Measurements from ENCODE around the gene FBXL19. TPM values are rescaled to one million over a fixed set of nuclear protein-coding genes. Genes with fewer than 3 reads are reported as not detected.

Gene FBXL19
- total and polyA plus RNA-seq, 2 of the 13 experiments (the other 11 are each of a cell fraction or from before 2014, with no cell fraction given), result 6.0 to 13.7 TPM

DNA sequence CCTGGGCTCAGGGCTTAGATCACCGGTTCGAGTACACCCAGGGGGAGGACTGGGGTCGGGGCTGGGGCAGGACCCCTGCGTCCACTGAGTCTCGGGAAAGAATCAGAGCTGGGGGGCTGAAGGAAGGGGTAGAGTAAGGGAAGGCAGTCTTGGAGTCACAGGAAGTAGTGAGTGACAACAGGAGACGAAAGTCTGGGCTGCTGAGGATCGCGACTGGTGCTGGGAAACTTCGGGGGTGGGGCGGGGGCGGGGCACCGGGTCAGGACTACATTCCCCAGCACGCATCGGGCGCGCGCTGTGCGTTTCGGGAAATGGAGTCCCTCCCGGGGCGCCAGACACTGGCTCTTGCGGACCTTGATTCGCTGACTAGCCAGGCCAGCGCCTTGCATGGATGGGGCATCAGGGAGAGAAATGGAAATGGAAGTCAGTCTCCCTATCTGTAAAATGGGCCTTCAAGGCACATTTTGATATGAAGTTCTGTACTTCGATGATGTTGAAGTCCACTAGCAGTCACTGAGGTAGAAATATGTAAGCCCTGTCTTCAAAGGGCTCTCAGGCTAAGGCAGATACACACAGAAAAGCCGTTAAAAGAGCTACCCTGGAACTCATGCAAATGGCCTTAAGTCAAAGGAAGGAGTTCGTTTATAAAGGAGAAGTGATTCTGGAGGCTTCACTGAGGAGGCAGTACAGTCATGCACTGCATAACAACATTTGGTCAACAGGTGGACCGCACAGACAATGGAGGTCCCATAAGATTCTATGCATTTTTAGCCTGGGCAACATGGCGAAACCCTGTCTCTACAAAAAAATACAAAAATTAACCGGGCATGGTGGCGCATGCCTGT lies 26.3 kb upstream of the FBXL19 start (continued):
- TF ChIP-seq ZMYM3 (CRISPR knock-in tag; IDR thresholded peaks at IDR 0.05) (peak; percentile 96), SNAI1 (CRISPR knock-in tag; IDR thresholded peaks at IDR 0.05; ENCODE audit: borderline replicate concordance) (no peak), ZNF17 (CRISPR knock-in tag; IDR thresholded peaks at IDR 0.05) (no peak), HNRNPL (IDR thresholded peaks at IDR 0.05; ENCODE audit: low read depth, low read length) (no peak), HOXD1 (CRISPR knock-in tag; IDR thresholded peaks at IDR 0.05) (no peak), FOXM1 (CRISPR knock-in tag; IDR thresholded peaks at IDR 0.05) (no peak), ZBTB25 (CRISPR knock-in tag; IDR thresholded peaks at IDR 0.05) (no peak), SNAPC5 (CRISPR knock-in tag; IDR thresholded peaks at IDR 0.05; ENCODE audit: borderline replicate concordance) (no peak), GLI4 (CRISPR knock-in tag; IDR thresholded peaks at IDR 0.05; ENCODE audit: borderline replicate concordance) (no peak), CHD2 (IDR thresholded peaks at IDR 0.05; ENCODE audit: low read depth, low read length) (no peak; the same call in 1 of the 2 replicates), ZNF549 (CRISPR knock-in tag; IDR thresholded peaks at IDR 0.05) (no peak), ZNF3 (CRISPR knock-in tag; IDR thresholded peaks at IDR 0.05) (no peak), SIX1 (CRISPR knock-in tag; IDR thresholded peaks at IDR 0.05; ENCODE audit: borderline replicate concordance) (no peak), CSRNP1 (CRISPR knock-in tag; IDR thresholded peaks at IDR 0.05) (no peak), ZNF878 (CRISPR knock-in tag; IDR thresholded peaks at IDR 0.05) (no peak)
- TF ChIP-seq, protein P1, sequence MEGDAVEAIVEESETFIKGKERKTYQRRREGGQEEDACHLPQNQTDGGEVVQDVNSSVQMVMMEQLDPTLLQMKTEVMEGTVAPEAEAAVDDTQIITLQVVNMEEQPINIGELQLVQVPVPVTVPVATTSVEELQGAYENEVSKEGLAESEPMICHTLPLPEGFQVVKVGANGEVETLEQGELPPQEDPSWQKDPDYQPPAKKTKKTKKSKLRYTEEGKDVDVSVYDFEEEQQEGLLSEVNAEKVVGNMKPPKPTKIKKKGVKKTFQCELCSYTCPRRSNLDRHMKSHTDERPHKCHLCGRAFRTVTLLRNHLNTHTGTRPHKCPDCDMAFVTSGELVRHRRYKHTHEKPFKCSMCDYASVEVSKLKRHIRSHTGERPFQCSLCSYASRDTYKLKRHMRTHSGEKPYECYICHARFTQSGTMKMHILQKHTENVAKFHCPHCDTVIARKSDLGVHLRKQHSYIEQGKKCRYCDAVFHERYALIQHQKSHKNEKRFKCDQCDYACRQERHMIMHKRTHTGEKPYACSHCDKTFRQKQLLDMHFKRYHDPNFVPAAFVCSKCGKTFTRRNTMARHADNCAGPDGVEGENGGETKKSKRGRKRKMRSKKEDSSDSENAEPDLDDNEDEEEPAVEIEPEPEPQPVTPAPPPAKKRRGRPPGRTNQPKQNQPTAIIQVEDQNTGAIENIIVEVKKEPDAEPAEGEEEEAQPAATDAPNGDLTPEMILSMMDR (CRISPR knock-in tag; IDR thresholded peaks at IDR 0.05), result no peak
- TF ChIP-seq, protein P2, sequence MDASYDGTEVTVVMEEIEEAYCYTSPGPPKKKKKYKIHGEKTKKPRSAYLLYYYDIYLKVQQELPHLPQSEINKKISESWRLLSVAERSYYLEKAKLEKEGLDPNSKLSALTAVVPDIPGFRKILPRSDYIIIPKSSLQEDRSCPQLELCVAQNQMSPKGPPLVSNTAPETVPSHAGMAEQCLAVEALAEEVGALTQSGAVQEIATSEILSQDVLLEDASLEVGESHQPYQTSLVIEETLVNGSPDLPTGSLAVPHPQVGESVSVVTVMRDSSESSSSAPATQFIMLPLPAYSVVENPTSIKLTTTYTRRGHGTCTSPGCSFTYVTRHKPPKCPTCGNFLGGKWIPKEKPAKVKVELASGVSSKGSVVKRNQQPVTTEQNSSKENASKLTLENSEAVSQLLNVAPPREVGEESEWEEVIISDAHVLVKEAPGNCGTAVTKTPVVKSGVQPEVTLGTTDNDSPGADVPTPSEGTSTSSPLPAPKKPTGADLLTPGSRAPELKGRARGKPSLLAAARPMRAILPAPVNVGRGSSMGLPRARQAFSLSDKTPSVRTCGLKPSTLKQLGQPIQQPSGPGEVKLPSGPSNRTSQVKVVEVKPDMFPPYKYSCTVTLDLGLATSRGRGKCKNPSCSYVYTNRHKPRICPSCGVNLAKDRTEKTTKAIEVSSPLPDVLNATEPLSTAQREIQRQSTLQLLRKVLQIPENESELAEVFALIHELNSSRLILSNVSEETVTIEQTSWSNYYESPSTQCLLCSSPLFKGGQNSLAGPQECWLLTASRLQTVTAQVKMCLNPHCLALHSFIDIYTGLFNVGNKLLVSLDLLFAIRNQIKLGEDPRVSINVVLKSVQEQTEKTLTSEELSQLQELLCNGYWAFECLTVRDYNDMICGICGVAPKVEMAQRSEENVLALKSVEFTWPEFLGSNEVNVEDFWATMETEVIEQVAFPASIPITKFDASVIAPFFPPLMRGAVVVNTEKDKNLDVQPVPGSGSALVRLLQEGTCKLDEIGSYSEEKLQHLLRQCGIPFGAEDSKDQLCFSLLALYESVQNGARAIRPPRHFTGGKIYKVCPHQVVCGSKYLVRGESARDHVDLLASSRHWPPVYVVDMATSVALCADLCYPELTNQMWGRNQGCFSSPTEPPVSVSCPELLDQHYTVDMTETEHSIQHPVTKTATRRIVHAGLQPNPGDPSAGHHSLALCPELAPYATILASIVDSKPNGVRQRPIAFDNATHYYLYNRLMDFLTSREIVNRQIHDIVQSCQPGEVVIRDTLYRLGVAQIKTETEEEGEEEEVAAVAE (CRISPR knock-in tag; IDR thresholded peaks at IDR 0.05; ENCODE audit: borderline replicate concordance), result no peak
- TF ChIP-seq, protein P3, sequence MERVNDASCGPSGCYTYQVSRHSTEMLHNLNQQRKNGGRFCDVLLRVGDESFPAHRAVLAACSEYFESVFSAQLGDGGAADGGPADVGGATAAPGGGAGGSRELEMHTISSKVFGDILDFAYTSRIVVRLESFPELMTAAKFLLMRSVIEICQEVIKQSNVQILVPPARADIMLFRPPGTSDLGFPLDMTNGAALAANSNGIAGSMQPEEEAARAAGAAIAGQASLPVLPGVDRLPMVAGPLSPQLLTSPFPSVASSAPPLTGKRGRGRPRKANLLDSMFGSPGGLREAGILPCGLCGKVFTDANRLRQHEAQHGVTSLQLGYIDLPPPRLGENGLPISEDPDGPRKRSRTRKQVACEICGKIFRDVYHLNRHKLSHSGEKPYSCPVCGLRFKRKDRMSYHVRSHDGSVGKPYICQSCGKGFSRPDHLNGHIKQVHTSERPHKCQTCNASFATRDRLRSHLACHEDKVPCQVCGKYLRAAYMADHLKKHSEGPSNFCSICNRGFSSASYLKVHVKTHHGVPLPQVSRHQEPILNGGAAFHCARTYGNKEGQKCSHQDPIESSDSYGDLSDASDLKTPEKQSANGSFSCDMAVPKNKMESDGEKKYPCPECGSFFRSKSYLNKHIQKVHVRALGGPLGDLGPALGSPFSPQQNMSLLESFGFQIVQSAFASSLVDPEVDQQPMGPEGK (CRISPR knock-in tag; IDR thresholded peaks at IDR 0.05), result peak; percentile 38; the same call in 1 of the 2 replicates

All from HepG2 (cell line).